ENCODE measurements around the gene NHEJ1.

Gene NHEJ1

DNA sequence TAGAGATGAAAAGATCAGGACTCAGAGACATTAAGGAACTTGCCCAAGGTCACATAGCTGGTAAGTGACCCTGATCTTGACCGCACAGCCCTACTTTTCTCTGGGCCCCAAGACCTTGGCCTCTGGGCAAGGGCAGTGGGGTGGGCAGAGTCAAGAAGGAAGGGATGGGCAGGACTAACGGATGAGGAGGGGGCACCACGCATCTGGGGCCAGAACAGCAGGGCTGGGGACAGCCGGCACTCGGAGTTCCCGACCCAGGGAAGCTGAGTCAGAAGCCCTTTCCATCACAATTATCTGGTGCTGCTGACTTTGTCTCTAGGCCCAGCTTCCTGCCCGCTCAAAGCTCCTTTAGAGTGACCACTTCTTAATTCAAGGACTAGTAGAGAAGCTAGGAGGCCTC is 133.7 kb downstream of the NHEJ1 start:
- DNase-seq = no peak

- DNase-seq = no peak
Measured at GRCh38 chr2:219025637-219026585, 134.7 kb downstream of the NHEJ1 start.
